WTC11 (cell line): ENCODE results near the gene LMF2. TPM values are rescaled to one million over a fixed set of nuclear protein-coding genes. Genes with fewer than 3 reads are reported as not detected.

Experiments used
- ATAC-seq: fragments of 200-7000 bp; cut with Tn5 transposase; 2 replicates; pipeline ENCODE4 v1.10.0; 2021; ENCODE audit warnings: mild to moderate bottlenecking, moderate library complexity
- CTCF ChIA-PET: fragments of 300-600 bp; sonication (Branson Sonifier 250); formaldehyde crosslinking; loops from one replicate; lab custom pipeline; 2021; ENCODE audit warnings: antibody characterized with exemption; lab: Charles Lee
- POLR2A ChIA-PET: fragments of 350-600 bp; sonication (Branson Sonifier 250); formaldehyde crosslinking; loops from one replicate; lab custom pipeline; 2021; ENCODE audit warnings: antibody characterized with exemption; lab: Charles Lee
- DNase-seq: peaks from one replicate; pipeline ENCODE4 v3.0.0; 2021; ENCODE audit warnings: low spot score
- H3K27ac Mint-ChIP-seq: 2 replicates; pipeline ENCODE4 v1.8.0; 2021; ENCODE audit warnings: mixed read lengths
- H3K27me3 Mint-ChIP-seq: 2 replicates; pipeline ENCODE4 v1.8.0; 2021; ENCODE audit warnings: low read depth, mild to moderate bottlenecking, moderate library complexity, mixed read lengths
- H3K36me3 Mint-ChIP-seq: 2 replicates; pipeline ENCODE4 v1.8.0; 2021; ENCODE audit warnings: mixed read lengths
- H3K4me1 Mint-ChIP-seq: 2 replicates; pipeline ENCODE4 v1.8.0; 2022; ENCODE audit warnings: mixed read lengths
- H3K4me3 Mint-ChIP-seq: 2 replicates; pipeline ENCODE4 v1.8.0; 2021; ENCODE audit warnings: mild to moderate bottlenecking, moderate library complexity, mixed read lengths
- H3K9me3 Mint-ChIP-seq: 2 replicates; pipeline ENCODE4 v1.8.0; 2021; ENCODE audit warnings: mixed read lengths
- AFF4 ChIP-seq: sonication (generic); formaldehyde crosslinking; IDR thresholded peaks from 2 replicates; pipeline ENCODE4 v1.8.1; 2023; ENCODE audit warnings: mild to moderate bottlenecking, missing genetic modification reagents, borderline replicate concordance
- ATF2 ChIP-seq: sonication (generic); formaldehyde crosslinking; IDR thresholded peaks from 2 replicates; pipeline ENCODE4 v1.8.1; 2022; ENCODE audit warnings: low read depth, missing genetic modification reagents, borderline replicate concordance
- CDX4 ChIP-seq: fragments of 250-450 bp; sonication (Bioruptor Pico); IDR thresholded peaks from 2 replicates; pipeline ENCODE4 v1.9.0; 2021; ENCODE audit warnings: moderate library complexity, mild to moderate bottlenecking, inconsistent platforms, borderline replicate concordance
- CREM ChIP-seq: sonication (generic); formaldehyde crosslinking; IDR thresholded peaks from 2 replicates; pipeline ENCODE4 v1.8.1; 2022; ENCODE audit warnings: mild to moderate bottlenecking, missing genetic modification reagents, moderate library complexity
- ELF4 ChIP-seq: sonication (generic); formaldehyde crosslinking; IDR thresholded peaks from 2 replicates; pipeline ENCODE4 v1.8.1; 2022; ENCODE audit warnings: low read depth, mild to moderate bottlenecking, moderate library complexity, missing genetic modification reagents
- EMX1 ChIP-seq: fragments of 250-450 bp; sonication (Bioruptor Pico); IDR thresholded peaks from 2 replicates; pipeline ENCODE4 v1.8.0; 2021; ENCODE audit warnings: mild to moderate bottlenecking
- ESRRA ChIP-seq: sonication (generic); formaldehyde crosslinking; IDR thresholded peaks from 2 replicates; pipeline ENCODE4 v1.8.1; 2022; ENCODE audit warnings: mild to moderate bottlenecking, missing genetic modification reagents, borderline replicate concordance
- FOXJ3 ChIP-seq: sonication (generic); formaldehyde crosslinking; IDR thresholded peaks from 2 replicates; pipeline ENCODE4 v1.9.0; 2021; ENCODE audit warnings: missing genetic modification reagents, mild to moderate bottlenecking, borderline replicate concordance
- HMGXB4 ChIP-seq: sonication (generic); formaldehyde crosslinking; IDR thresholded peaks from 2 replicates; pipeline ENCODE4 v1.8.1; 2023; ENCODE audit warnings: mild to moderate bottlenecking, moderate library complexity, missing genetic modification reagents
- IRF2 ChIP-seq: sonication (generic); formaldehyde crosslinking; IDR thresholded peaks from 2 replicates; pipeline ENCODE4 v1.8.0; 2022; ENCODE audit warnings: low read depth, missing genetic modification reagents, borderline replicate concordance
- MYBL2 ChIP-seq: sonication (generic); formaldehyde crosslinking; IDR thresholded peaks from 2 replicates; pipeline ENCODE4 v1.8.1; 2023; ENCODE audit warnings: mild to moderate bottlenecking, moderate library complexity, missing genetic modification reagents
- NFE2L1 ChIP-seq: sonication (generic); formaldehyde crosslinking; IDR thresholded peaks from 2 replicates; pipeline ENCODE4 v1.8.1; 2023; ENCODE audit warnings: missing genetic modification reagents
- NR1H2 ChIP-seq: sonication (generic); formaldehyde crosslinking; IDR thresholded peaks from 2 replicates; pipeline ENCODE4 v1.9.0; 2021; ENCODE audit warnings: mild to moderate bottlenecking, moderate library complexity, missing genetic modification reagents
- NR3C1 ChIP-seq: sonication (generic); formaldehyde crosslinking; conservative IDR thresholded peaks from 2 replicates; pipeline ENCODE4 v1.8.1; 2023; ENCODE audit warnings: low read depth, mild to moderate bottlenecking, missing genetic modification reagents
- RELA ChIP-seq: sonication (generic); formaldehyde crosslinking; IDR thresholded peaks from 2 replicates; pipeline ENCODE4 v1.8.1; 2022; ENCODE audit warnings: missing genetic modification reagents, mild to moderate bottlenecking, borderline replicate concordance
- TEAD1 ChIP-seq: sonication (generic); formaldehyde crosslinking; IDR thresholded peaks from 2 replicates; pipeline ENCODE4 v1.8.0; 2022; ENCODE audit warnings: mild to moderate bottlenecking, missing genetic modification reagents
- USF1 ChIP-seq: sonication (generic); formaldehyde crosslinking; IDR thresholded peaks from 2 replicates; pipeline ENCODE4 v1.8.0; 2022; ENCODE audit warnings: mild to moderate bottlenecking, missing genetic modification reagents
- ZNF121 ChIP-seq: sonication (generic); formaldehyde crosslinking; IDR thresholded peaks from 2 replicates; pipeline ENCODE4 v1.8.0; 2023; ENCODE audit warnings: missing genetic modification reagents
- ZNF219 ChIP-seq: sonication (generic); formaldehyde crosslinking; IDR thresholded peaks from 2 replicates; pipeline ENCODE4 v1.8.0; 2023; ENCODE audit warnings: missing genetic modification reagents, mild to moderate bottlenecking, borderline replicate concordance
- ZNF232 ChIP-seq: sonication (generic); formaldehyde crosslinking; IDR thresholded peaks from 2 replicates; pipeline ENCODE4 v1.8.0; 2022; ENCODE audit warnings: mild to moderate bottlenecking, missing genetic modification reagents
- ZNF281 ChIP-seq: sonication (generic); formaldehyde crosslinking; IDR thresholded peaks from 2 replicates; pipeline ENCODE4 v1.8.0; 2023; ENCODE audit warnings: mild to moderate bottlenecking, missing genetic modification reagents
- ZNF423 ChIP-seq: fragments of 250-450 bp; sonication (Bioruptor Pico); IDR thresholded peaks from 2 replicates; pipeline ENCODE4 v2.1.2; 2022; ENCODE audit warnings: mild to moderate bottlenecking, moderate library complexity
- total RNA-seq: library from RNA; stranded (reverse); gene quantifications from 3 replicates; pipeline ENCODE4 v1.2.3, GENCODE V29; 2021

LMF2 gene
- total RNA-seq, 1 experiment from 2014 or later, result 43.7 TPM

- TF ChIP-seq ZNF423 (no peak), ZNF219 (CRISPR knock-in tag) (no peak), CREM (CRISPR knock-in tag) (no peak)
- TF ChIP-seq, all 79 proteins: peak for 2
Observed at GRCh38 chr22:50526834-50527801, 19.6 kb upstream of the LMF2 start (continued).

- ATAC-seq, result peak; percentile 29
- CTCF ChIA-PET, result interaction anchor here (0.6 to 4.3 kb wide), 58 partner anchors 9 to 634 kb away, joined by 3 to 60 read pairs (median 5); partner anchors contain the start of genes ARSA, CHKB, DENND6B and KLHDC7B
- POLR2A ChIA-PET, result interaction anchor here (0.6 to 2.3 kb wide), 7 partner anchors 12 to 173 kb away, joined by 3 to 13 read pairs (median 3); partner anchors contain the start of genes LMF2, NCAPH2 and SYCE3
- H3K36me3 Mint-ChIP-seq, result no peaks in the 10 kb centered on the region
- no peaks in the 10 kb centered on the region for H3K9me3 Mint-ChIP-seq
- peaks cover 15% of the 10 kb centered on the region for H3K4me1 Mint-ChIP-seq
- H3K27me3 Mint-ChIP-seq, result peaks cover 46% of the 10 kb centered on the region
- peak overlapping the region; percentile 64 for H3K4me3 Mint-ChIP-seq
- peak; percentile 79 for DNase-seq
- H3K27ac Mint-ChIP-seq, result no peak overlapping the region
- no peak for TF ChIP-seq CDX4
- no peak for TF ChIP-seq NR3C1
- no peak for TF ChIP-seq NFE2L1 (CRISPR knock-in tag)
- no peak for TF ChIP-seq EMX1 (CRISPR knock-in tag)
- no peak for TF ChIP-seq MYBL2
- no peak; the same call in 1 of the 2 replicates for TF ChIP-seq ZNF232 (CRISPR knock-in tag)
- TF ChIP-seq ZNF121 (CRISPR knock-in tag), result no peak
- no peak for TF ChIP-seq CREM (CRISPR knock-in tag)
- TF ChIP-seq ZNF281 (CRISPR knock-in tag), result no peak
- TF ChIP-seq IRF2 (CRISPR knock-in tag), result no peak
- TF ChIP-seq AFF4 (CRISPR knock-in tag), result no peak
- TF ChIP-seq RELA (CRISPR knock-in tag), result 0 out of 2 replicates have a peak, but pooled peaks have one; percentile 19
- no peak for TF ChIP-seq ATF2 (CRISPR knock-in tag)
- no peak for TF ChIP-seq FOXJ3 (CRISPR knock-in tag)
- TF ChIP-seq USF1 (CRISPR knock-in tag), result no peak; the same call in 1 of the 2 replicates
- TF ChIP-seq HMGXB4, result peak; percentile 59
- no peak for TF ChIP-seq ESRRA (CRISPR knock-in tag)
- no peak for TF ChIP-seq ELF4
- no peak for TF ChIP-seq NR1H2
- 0 out of 2 replicates have a peak, but pooled peaks have one; percentile 8 for TF ChIP-seq TEAD1 (CRISPR knock-in tag)
Observed at GRCh38 chr22:50526108-50526833, 18.8 kb upstream of the LMF2 start.
